ENCODE results near the gene PTPRD. TPM values are rescaled to one million over a fixed set of nuclear protein-coding genes. Genes with fewer than 3 reads are reported as not detected.

Gene PTPRD
- total and polyA plus RNA-seq, 9 of the 15 experiments (the other 6 are each of a cell fraction or from before 2014, with no cell fraction given), result 0.11 TPM; not detected in 8

GRCh38 chr9:9819886-9820285, 792.9 kb downstream of the PTPRD start:
- no peak for FAIRE-seq
- Histone ChIP-seq H3K9me3 (replicated peaks; ENCODE audit: control insufficient read depth, insufficient read depth, low read depth, low read length) (no peaks in the 10 kb centered on the region), H3K9ac (ENCODE audit: insufficient read depth in 1 of 2, low read depth in 2 of 2, low read length in 2 of 2) (no peak overlapping the region), H2AFZ (ENCODE audit: low read depth, low read length) (no peak overlapping the region), H3K4me1 (replicated peaks in 1 of 2; ENCODE audit: control insufficient read depth in 2 of 2, insufficient read depth in 2 of 2, low read length in 2 of 2) (no peaks in the 10 kb centered on the region), H3K79me2 (ENCODE audit: control insufficient read depth, insufficient read depth, low read length) (no peaks in the 10 kb centered on the region), H4K20me1 (replicated peaks; ENCODE audit: control insufficient read depth, insufficient read depth, low read length) (no peaks in the 10 kb centered on the region), H3K36me3 (ENCODE audit: control insufficient read depth, insufficient read depth, low read length) (no peaks in the 10 kb centered on the region), H3K27me3 (ENCODE audit: control insufficient read depth in 2 of 2, insufficient read depth in 2 of 2, low read length in 2 of 2) (no peaks in the 10 kb centered on the region), H3K4me3 (no peak overlapping the region), H3K9me1 (ENCODE audit: control insufficient read depth, insufficient read depth, low read length) (no peaks in the 10 kb centered on the region), H3K4me2 (ENCODE audit: insufficient read depth, low read length) (no peak overlapping the region), H3K27ac (ENCODE audit: extremely low read depth, low read depth, low read length) (no peak overlapping the region)
- 4% methylated on average over 5 of the region's 5 CpGs for WGBS (ENCODE audit: insufficient coverage, low coverage, missing lambda C conversion rate)
- BruUV-seq (replicated peaks), result no TSS peak
- CTCF ChIA-PET (ENCODE audit: low intra/inter-chr PET ratio), result no interaction called here
- ATAC-seq, result no peak
- no peak for DNase-seq (ENCODE audit: extremely low read depth in 1 of 4, low spot score in 3 of 4)
- in situ Hi-C loops (cut with MboI) (no loop called here), intact Hi-C loops (cut with micrococcal nuclease) (no loop called here)
- TF ChIP-seq ZNF586 (CRISPR knock-in tag; conservative IDR thresholded peaks at IDR 0.05) (no peak), ZFP36 (IDR thresholded peaks at IDR 0.05; ENCODE audit: low read depth, low read length, partially characterized antibody) (no peak), COPS2 (conservative IDR thresholded peaks at IDR 0.05) (no peak), KAT7 (CRISPR knock-in tag; IDR thresholded peaks at IDR 0.05; ENCODE audit: borderline replicate concordance) (no peak), CHAMP1 (IDR thresholded peaks at IDR 0.05) (no peak), ZNF311 (CRISPR knock-in tag; IDR thresholded peaks at IDR 0.05) (no peak), ASH1L (IDR thresholded peaks at IDR 0.05; ENCODE audit: borderline replicate concordance, low read depth, partially characterized antibody) (no peak), ETS2 (tag; IDR thresholded peaks at IDR 0.05; ENCODE audit: borderline replicate concordance, poor library complexity, severe bottlenecking) (no peak), SPI1 (IDR thresholded peaks at IDR 0.05; ENCODE audit: borderline replicate concordance, low read depth, low read length) (no peak), RNF2 (IDR thresholded peaks at IDR 0.05) (no peak), ATF6 (CRISPR knock-in tag; IDR thresholded peaks at IDR 0.05) (no peak), ZNF584 (CRISPR knock-in tag; IDR thresholded peaks at IDR 0.05; ENCODE audit: low read depth) (no peak), TEAD1 (CRISPR knock-in tag; IDR thresholded peaks at IDR 0.05) (no peak)
- TF ChIP-seq, protein P1, sequence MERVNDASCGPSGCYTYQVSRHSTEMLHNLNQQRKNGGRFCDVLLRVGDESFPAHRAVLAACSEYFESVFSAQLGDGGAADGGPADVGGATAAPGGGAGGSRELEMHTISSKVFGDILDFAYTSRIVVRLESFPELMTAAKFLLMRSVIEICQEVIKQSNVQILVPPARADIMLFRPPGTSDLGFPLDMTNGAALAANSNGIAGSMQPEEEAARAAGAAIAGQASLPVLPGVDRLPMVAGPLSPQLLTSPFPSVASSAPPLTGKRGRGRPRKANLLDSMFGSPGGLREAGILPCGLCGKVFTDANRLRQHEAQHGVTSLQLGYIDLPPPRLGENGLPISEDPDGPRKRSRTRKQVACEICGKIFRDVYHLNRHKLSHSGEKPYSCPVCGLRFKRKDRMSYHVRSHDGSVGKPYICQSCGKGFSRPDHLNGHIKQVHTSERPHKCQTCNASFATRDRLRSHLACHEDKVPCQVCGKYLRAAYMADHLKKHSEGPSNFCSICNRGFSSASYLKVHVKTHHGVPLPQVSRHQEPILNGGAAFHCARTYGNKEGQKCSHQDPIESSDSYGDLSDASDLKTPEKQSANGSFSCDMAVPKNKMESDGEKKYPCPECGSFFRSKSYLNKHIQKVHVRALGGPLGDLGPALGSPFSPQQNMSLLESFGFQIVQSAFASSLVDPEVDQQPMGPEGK (CRISPR knock-in tag; IDR thresholded peaks at IDR 0.05; ENCODE audit: borderline replicate concordance), result no peak
- POLR2A ChIA-PET, result no interaction called here
